Activated CD4-positive, alpha-beta T cell treated with anti-CD3 and anti-CD28 coated beads, Interleukin-2, amount 50 U/mL, for 1 hour (primary cell): Measurements from ENCODE around the gene GPR37.

ENCODE experiments used
- DNase-seq: peaks from one replicate; pipeline ENCODE4 v3.0.0-alpha.2; 2020

The GPR37 gene, protein sequence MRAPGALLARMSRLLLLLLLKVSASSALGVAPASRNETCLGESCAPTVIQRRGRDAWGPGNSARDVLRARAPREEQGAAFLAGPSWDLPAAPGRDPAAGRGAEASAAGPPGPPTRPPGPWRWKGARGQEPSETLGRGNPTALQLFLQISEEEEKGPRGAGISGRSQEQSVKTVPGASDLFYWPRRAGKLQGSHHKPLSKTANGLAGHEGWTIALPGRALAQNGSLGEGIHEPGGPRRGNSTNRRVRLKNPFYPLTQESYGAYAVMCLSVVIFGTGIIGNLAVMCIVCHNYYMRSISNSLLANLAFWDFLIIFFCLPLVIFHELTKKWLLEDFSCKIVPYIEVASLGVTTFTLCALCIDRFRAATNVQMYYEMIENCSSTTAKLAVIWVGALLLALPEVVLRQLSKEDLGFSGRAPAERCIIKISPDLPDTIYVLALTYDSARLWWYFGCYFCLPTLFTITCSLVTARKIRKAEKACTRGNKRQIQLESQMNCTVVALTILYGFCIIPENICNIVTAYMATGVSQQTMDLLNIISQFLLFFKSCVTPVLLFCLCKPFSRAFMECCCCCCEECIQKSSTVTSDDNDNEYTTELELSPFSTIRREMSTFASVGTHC

DNA sequence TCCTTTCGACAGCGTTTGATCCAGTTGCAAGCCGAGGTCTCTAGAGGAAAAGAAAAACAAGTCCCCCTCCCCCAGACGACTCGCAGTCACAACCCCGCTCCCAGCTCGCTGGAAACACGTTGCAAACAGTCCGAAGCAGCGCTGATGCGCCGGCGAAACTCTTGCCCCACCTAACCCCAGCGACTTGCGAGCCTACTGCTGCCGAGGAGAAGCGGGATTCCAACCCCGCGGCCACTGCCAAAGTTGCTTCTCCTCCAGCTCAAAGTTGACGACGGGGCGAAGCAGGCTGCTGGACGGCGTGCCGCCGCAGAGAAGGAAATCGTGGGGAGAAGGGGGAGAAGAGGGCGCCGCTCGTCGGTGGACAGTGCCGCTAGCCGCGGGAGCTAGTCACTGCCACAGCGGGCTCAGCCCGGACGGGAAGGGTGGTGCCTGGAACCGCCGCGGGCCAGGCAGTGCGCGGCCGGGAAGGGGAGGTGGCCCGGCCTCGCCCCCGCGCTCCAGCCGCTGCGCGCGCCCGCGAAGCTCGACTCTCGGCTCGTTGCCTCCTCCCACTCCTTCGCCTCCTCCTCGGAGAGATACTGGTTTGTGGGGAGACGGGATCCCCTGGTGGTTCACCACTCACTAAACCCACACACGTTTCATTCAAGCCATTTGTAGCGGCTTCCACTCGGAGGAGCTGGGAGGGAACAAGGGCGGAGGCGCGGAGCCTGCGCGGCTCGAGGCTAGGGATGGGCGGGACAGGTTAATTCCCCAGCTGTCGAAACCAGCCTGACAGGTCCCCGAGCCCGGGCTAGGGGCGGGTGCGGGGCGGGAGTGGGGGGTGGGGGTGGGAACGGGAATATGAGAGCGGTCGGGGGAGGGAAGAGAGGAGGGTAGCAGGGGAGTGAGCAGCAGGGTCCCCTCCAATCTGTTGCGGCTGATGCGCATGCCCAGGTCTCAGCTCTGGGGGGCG is at the start of gene GPR37:
Gene GPR37 (minus strand): TSS at position 392 of the 952 bp plus-strand sequence. CDS start 816 bp downstream, outside the sequence.
- DNase-seq: peak; percentile 1

DNA sequence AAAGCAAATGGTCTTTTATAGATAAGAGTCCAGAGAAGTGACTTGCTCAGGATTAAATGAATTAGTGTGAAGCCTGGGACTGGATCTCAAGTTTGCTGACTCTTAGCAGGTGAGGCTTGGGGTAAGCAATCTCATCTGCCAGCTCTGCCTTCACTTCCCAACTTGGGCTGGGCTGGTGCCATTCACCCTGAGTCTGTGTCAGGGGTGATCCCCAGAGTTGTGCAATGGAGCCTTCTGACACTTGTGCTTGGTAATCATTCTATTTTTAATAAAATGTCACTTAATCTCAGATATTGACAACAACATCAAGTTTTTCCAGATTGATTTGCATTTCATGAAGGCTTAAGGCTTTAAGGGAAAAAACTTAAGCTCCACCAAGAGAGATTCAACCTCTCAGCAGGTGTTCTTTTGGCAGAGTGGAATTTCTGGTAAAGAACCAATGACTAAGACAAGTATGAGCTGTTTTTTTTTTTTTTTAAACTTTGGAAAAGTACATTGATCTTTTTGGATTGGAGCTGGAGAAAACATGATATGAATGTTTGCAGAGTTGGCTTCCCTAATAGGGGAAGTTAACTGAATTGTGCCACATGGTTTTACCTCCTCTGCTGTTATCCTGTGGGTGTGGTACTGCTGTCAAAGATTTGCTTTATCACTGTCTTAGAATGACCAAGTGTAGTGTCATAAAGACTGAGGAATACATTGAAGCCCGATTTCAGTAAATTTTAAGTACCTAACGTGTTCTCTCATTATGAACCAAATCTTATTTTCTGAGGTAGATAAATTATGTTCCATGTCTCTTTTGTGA is 48.6 kb upstream of the GPR37 start:
- DNase-seq: no peak

DNA sequence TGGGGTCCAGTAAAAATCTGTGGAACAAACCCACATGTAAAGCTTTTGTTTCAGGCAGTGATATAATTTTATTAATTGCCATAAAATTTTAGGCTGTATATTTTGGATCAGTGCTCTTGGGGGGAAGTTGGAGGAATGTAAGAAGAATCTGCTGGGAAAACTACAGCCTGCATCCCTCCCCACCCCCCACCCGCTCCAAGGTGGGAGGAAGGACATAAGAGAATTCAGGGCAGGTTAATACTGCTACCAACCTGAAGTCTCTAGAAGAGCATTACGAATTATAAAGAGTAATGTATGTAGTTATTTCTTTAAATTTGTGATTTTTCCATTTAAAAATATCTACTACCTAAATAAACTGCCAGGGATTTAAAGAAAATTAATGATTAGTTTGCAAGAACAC is 47.2 kb upstream of the GPR37 start:
- DNase-seq: no peak

DNA sequence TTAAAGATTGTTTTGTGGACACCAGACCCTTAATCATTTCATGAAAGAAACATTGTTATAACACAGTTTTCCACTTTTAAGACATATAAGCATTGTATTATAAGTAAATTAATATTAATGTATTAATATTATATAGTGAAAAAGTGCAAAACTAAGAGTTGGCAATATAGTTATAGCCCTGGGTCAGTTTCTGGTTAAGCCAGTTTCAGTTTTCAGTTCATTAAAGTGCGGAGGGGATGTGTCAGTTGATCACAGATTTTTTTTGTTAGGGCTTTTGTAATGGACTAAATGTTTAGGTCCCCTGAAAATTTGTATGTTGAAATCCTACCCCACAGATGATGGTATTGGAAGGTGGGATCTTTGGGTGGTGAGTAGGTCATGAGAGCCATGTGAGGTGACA is 45.7 kb upstream of the GPR37 start:
- no peak for DNase-seq

DNA sequence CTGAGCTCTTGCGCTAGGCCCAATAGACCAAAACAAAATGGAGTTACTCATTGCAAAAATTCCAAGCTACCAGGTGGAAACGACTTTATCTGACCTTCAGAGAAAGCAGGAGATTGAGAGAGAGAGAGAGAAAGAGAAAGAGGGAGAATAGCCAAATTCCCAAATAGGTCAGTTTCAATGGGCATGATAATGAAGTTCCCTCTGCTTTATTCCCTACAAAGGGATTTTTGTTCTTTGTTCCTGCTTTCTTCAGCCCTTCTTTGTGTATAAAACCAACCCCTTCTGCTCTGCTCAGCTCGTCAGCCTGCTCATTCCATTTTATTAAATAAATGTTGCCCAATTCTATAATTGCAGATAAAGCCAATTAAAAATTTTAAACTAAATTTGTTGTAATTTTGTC is 45.0 kb upstream of the GPR37 start:
- no peak for DNase-seq

DNA sequence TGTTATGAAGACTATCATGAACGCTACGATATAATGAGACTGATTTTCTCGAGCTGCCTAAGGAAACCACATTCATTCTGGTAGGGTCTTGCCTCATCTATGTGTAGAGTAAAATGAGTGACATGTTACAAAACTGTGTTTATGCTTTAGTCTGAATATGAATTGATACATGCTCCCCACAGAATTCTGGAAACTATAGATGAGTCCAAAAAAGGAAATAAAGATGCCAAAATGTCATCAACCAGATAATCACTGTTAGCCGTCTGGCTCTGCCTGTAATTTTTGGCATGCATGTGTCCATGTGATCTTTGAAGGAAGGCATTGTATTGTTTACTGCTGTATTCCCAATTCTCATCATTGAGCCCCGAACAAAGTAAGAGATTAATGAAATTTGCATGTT is 42.6 kb upstream of the GPR37 start:
- DNase-seq: no peak

DNA sequence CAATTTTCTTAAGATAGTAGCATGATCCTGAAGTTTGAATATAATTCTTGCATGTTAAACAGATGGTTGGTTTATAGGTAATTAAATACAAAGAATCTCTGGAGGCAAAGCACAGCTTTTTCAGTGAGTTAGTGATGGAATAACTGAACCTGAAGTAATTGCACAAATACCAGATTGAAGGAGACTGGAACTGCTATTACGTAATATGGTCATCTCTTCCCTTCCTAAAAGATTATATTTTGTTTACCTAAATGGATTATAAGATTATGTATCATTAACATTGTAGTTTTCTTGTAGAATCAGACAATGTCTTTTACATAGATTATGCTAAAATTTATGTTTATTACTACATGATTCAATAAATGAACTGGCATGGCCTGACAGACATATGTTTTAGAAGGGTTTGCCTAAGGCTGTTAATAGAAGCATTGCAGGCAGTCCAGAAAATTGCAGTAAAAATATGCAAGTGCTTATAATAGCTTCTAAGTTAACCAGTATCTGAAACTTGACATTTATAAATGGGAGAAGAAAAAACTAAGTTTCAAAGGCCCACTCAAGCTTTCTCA is 35.8 kb upstream of the GPR37 start:
- DNase-seq: no peak

DNA sequence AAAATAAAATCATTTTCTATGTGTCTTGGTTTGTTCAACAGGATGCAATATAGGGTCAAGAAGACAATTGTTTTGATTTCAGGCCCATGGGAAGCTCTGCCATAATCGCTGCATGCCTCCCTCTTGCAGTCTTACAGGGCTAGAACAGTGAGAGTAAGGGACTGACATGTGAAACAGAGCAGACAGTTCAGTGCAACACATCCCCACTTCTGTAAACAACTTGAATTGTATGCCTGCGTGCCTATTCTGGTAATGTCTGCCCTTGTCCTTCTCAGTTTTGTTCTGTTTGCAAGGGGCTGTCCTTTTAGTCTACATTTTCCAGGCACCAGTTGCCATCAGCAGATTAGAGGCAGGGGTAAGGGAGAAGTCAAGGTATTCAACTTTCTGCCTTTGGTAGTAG is 34.8 kb upstream of the GPR37 start:
- DNase-seq: no peak

DNA sequence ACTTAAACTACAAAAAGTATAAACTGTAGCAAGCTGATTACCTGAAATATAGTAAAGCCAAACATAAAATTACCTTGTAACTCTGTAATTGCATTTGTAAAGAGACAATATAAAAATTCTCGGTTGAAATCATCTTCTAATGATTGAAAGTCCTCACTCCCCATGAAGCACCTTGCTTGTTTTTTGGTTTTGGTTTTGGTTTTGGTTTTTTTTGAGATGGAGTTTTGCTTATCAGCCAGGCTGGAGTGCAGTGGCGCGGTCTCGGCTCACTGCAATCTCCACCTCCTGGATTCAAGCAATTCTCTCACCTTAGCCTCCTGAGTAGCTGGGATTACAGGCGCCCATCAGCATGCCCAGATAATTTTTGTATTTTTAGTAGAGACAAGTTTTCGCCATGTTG is 33.9 kb upstream of the GPR37 start:
- DNase-seq: no peak

DNA sequence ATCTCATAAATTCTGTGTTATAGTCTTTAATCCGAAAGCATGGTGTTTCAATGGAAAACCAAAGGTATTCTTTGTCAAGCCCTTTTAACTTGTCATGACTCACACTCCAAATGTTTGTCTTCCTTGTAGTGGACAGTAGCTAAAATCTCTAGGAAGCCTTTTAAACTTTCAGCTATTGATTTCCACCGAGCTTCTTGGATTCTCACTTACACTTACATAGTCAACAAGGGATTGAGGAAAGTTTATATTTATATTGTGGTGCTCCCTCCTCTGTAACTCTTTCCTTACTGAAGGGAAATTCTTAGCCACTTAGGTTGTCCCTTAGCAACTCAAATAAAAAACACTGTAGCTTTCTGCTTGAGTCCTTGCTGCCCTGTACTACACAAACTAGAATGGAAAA is 31.2 kb upstream of the GPR37 start:
- DNase-seq: no peak

DNA sequence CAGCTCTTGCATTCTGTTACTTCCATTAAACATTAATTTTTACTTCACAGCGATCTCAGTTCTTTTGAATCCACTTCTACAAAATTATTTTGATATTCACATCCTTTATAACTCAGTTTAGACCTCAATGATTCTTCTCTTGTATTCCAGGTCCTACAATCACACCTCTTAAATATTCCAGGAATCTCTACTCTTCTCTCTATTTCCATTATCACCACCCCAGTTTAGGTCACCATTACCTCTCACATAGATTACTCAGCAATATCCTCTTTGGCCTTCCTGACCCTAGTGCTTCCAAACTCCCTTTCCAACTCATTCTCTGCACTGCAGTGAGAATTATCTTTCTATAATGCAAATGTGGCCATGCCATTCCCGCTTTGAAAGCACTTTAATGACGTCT is 27.1 kb upstream of the GPR37 start:
- no peak for DNase-seq

DNA sequence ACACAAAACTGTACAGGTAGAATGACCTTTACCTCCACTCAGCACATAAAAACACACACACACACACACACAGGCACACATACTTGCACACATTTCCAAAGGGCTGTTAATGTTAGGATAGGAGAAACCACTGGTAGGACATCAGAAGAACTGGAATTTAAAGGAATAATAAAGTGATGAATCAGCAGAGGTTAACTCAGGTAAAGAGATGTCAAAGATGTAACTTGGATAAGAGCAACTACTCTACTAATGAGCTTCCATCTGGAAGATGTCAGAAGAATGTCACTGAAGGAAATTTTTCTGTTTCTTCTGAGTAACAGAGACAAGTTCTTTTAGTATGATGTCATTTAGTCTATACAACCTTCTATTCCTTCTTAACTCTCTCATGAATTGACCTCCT is 26.4 kb upstream of the GPR37 start:
- DNase-seq: no peak

DNA sequence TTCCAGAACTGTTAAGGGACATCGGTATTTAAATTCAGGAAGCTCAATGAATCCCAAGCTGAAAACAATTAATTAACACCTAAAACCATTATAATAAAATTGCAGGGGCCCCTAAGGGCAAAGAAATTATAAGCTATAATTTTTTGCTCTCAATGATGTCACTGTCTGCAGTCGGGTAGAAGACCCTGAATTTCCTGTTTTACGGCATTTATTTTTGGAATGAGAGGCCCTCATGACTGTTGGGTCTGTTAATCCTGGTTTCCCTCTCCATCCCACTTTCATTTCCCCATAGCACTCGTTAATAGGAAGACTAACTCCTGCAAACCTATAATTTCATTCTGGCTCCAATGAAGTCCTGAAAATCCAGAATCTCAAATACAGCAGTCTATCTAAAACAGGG is 25.8 kb upstream of the GPR37 start:
- DNase-seq: no peak

DNA sequence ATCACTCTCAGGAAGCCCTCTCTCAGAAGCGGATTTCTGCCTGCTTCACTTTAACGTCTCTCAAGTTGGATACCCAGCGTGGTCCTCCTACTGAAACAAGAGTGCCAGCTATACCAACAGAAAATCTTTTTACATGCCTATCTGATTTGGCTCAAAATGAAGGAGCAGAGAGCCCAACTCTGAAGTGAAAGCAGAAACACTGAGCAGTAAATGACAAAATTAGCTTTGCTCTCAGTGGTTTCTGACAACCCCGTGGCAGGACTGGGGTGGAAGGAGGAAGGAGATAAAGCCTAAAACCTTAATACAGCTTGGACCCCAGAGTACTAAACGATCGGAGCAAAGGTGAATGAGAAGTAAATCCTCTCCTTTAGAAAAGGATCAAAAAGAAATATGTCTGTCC is 25.1 kb upstream of the GPR37 start:
- DNase-seq: no peak

DNA sequence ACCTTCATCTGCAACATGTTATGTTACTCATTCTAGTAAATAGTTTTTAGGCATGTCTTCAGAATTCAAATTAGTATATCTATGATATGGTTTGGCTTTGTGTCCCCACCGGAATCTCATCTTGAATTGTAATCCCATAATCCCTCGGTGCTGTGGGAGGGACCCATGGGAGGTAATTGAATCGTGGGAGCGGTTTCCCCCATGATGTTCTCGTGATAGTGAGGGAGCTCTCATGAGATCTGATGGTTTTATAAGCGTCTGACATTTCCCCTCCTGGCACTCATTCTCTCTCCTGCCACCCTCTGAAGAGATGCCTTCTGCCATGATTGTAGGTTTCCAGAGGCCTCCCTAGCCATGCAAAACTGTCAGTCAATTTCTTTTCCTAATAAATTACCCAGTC is 20.4 kb upstream of the GPR37 start:
- no peak for DNase-seq

DNA sequence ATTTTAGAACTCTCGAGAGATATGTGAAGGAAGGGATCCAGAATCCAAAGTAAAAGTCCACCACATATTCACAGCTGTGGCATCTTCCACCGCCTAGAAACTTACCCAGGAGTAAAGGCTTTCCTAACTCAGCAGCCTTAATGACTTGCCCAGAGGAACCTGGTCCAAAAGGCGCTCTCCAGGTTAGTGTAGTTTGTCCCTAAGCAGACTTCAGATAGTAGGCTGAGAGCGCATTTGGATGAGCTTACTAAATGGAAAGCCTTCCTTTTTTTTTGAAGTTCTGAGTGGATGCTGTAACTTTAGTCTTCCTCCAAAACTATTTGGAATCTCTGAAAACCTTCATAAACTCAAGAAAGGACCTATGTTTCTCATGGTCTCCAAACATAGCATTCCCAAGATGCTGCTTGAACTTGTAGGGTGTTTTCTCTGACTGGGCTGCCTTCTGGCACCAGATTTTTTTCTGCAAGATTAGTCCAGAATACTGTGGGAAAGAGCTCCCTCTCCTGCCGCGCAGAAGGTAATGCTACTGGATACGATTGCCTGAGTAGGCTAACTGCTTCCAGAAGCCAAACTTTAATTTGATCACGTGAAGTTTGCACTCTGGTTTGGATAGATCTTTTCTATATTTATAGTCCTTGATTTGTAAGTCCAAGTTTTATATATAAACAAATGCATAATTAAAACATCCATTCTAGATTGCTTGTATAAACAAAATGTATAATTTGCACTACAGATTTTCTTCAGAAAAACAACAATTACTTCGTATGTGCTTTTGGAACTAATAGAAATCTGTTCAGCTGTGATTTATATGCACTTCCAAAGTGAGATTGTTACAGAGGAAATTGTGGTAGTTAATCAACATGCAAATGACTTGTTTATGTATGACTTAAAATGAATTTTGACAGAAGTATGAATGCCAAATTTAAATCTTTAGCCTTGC is 19.6 kb upstream of the GPR37 start:
- no peak for DNase-seq

DNA sequence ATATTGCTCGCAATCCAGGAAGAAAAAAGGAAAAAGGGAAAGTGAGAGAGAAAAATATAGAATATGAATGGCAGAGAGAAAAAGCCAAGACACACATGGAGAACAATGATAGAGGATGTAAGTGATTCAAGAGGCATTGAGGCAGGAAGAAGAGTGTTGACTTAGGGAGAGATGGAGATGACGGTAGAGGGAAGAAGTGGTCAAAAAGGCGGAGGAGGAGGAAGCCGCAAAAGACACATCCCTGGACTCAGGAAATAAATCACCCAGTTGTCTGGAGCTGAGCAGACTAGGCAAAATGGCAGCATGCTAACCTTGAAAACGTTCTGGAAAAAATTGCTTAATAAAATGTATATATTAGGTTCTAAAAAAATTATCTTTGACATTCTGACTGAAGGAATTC is 17.7 kb upstream of the GPR37 start:
- DNase-seq: no peak

DNA sequence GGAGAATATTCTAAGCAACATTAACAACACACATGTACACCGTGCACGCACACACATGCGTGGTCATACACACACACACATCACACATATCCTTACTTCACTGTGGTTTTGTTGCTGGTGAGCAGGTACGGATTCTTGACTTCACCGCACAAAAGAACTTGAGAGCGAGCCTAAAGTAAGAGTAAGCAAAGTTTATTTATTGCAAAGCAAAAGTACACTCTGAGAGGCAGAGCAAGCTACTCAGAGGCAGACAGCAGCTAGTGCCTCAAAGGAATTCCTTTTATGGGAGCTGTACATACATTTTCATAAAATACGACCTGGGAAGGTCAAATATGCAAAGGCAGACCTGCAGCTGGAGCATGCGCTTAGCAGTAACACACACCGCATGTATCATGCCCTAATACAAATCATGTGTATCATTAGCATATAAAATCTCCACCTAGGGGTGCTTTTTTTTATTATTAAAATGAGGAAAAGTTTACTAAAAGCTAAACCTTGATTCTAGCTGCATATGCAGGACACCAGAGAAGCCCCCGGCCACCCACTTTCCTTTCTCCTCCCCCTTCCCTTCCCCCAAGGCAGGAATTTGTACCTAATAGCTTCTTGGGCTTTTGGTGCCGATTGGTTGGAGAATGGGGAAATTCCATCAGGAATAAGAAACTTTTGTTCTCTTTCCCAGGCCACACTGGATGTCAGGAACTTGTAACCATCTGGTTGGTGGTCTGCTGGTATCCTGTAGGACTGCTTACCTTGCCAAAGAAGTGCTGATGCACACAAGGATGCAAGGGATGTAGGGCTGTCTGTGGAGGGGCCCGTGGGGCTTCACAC is 16.5 kb upstream of the GPR37 start:
- no peak for DNase-seq

DNA sequence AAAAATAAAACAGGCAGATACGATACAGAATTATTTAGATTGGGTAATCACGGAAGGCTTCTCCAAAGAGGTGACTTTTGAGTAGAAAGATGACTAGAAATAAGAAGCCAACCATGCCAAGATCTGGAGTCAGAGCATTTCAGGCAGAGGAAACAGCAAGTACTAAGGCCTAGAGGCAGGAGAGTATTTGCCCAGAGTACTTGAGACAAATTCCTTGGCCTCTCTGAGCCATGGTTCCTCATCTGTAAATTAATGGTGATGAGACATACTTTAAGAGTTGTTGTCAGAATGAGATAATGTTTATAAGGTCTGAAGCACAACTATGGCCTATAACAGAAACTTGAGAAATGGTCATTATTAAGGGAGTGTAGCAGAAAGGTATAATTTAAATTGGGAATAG is 15.8 kb upstream of the GPR37 start:
- DNase-seq: no peak

DNA sequence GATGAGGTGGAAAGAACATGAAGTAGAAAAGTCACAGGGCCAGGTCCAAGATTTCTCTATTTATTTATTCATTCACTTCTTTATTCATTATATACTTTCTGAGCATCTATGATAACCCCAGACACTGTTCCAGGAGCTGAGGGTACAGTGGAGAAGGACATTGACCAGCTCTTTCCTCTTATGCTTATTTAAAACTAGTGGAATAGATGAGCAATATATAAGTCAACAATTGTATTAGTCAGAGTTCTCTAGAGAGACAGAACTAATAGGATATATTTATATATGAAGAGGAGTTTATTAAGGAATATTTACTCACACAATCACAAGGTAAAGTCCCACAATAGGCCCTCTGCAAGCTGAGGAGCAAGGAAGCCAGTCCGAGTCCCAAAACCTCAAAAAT is 15.0 kb upstream of the GPR37 start:
- no peak for DNase-seq
